ENCODE data around the gene PGLYRP4.
"Not testable (repeated sequence)": the region's sequence is repeated elsewhere in the genome, so short reads cannot be mapped to it uniquely, and the experiment has no call there.

PGLYRP4 gene

GRCh38 chr1:153316013-153316412, 32.6 kb downstream of the PGLYRP4 start:
- not testable (repeated sequence) for H3K4me1 ChIP-seq (ENCODE audit: insufficient read depth, low read length); H3K4me3 ChIP-seq (ENCODE audit: low read depth in 1 of 2, low read length in 2 of 2); H3K9ac ChIP-seq (ENCODE audit: low read length); H3K9me3 ChIP-seq (ENCODE audit: low read length); H3K27ac ChIP-seq (ENCODE audit: low read depth, low read length); H3K36me3 ChIP-seq (ENCODE audit: insufficient read depth, low read length); H3K27me3 ChIP-seq (ENCODE audit: control insufficient read depth in 1 of 2, insufficient read depth in 2 of 2, low read length in 2 of 2)

- H3K9ac ChIP-seq (ENCODE audit: low read length); H3K27ac ChIP-seq (ENCODE audit: low read depth, low read length); H3K9me3 ChIP-seq (ENCODE audit: low read length); H3K27me3 ChIP-seq (ENCODE audit: control insufficient read depth in 1 of 2, insufficient read depth in 2 of 2, low read length in 2 of 2); H3K4me3 ChIP-seq (ENCODE audit: low read depth in 1 of 2, low read length in 2 of 2); H3K36me3 ChIP-seq (ENCODE audit: insufficient read depth, low read length); H3K4me1 ChIP-seq (ENCODE audit: insufficient read depth, low read length): not testable (repeated sequence)
Observed at GRCh38 chr1:153314388-153314787, 34.3 kb downstream of the PGLYRP4 start.

GRCh38 chr1:153313288-153313687, 35.4 kb downstream of the PGLYRP4 start:
- Histone ChIP-seq H3K4me3 (ENCODE audit: low read depth in 1 of 2, low read length in 2 of 2) (no peak overlapping the region), H3K36me3 (ENCODE audit: insufficient read depth, low read length) (no peaks in the 10 kb centered on the region), H3K9me3 (ENCODE audit: low read length) (no peaks in the 10 kb centered on the region), H3K4me1 (ENCODE audit: insufficient read depth, low read length) (no peaks in the 10 kb centered on the region), H3K27me3 (ENCODE audit: control insufficient read depth in 1 of 2, insufficient read depth in 2 of 2, low read length in 2 of 2) (no peaks in the 10 kb centered on the region), H3K27ac (ENCODE audit: low read depth, low read length) (no peak overlapping the region), H3K9ac (ENCODE audit: low read length) (no peak overlapping the region)

- Histone ChIP-seq H3K9ac (ENCODE audit: low read length) (no peak within 1 kb of the TSS), H3K9me3 (ENCODE audit: low read length) (no peaks in the 10 kb centered on the region), H3K4me3 (ENCODE audit: low read depth in 1 of 2, low read length in 2 of 2) (no peak within 1 kb of the TSS), H3K36me3 (ENCODE audit: insufficient read depth, low read length) (no peaks in the 10 kb centered on the region), H3K4me1 (ENCODE audit: insufficient read depth, low read length) (no peaks in the 10 kb centered on the region), H3K27ac (ENCODE audit: low read depth, low read length) (no peak within 1 kb of the TSS), H3K27me3 (ENCODE audit: control insufficient read depth in 1 of 2, insufficient read depth in 2 of 2, low read length in 2 of 2) (no peaks in the 10 kb centered on the region)
Observed at GRCh38 chr1:153312570-153313186, 36.0 kb downstream of the PGLYRP4 start, which contains the start of gene PGLYRP3. PGLYRP3 (minus strand) TSS chr1:153312952; CDS start chr1:153310665, 2,287 bp downstream.

GRCh38 chr1:153310526-153310925, 38.1 kb downstream of the PGLYRP4 start:
- Histone ChIP-seq H3K27ac (ENCODE audit: low read depth, low read length) (no peak overlapping the region), H3K9me3 (ENCODE audit: low read length) (no peaks in the 10 kb centered on the region), H3K4me1 (ENCODE audit: insufficient read depth, low read length) (no peaks in the 10 kb centered on the region), H3K4me3 (ENCODE audit: low read depth in 1 of 2, low read length in 2 of 2) (no peak overlapping the region), H3K9ac (ENCODE audit: low read length) (no peak overlapping the region), H3K27me3 (ENCODE audit: control insufficient read depth in 1 of 2, insufficient read depth in 2 of 2, low read length in 2 of 2) (no peaks in the 10 kb centered on the region), H3K36me3 (ENCODE audit: insufficient read depth, low read length) (no peaks in the 10 kb centered on the region)

GRCh38 chr1:153309441-153309840, 39.2 kb downstream of the PGLYRP4 start:
- Histone ChIP-seq H3K36me3 (ENCODE audit: insufficient read depth, low read length) (no peaks in the 10 kb centered on the region), H3K9me3 (ENCODE audit: low read length) (no peaks in the 10 kb centered on the region), H3K4me1 (ENCODE audit: insufficient read depth, low read length) (no peaks in the 10 kb centered on the region), H3K4me3 (ENCODE audit: low read depth in 1 of 2, low read length in 2 of 2) (no peak overlapping the region), H3K27me3 (ENCODE audit: control insufficient read depth in 1 of 2, insufficient read depth in 2 of 2, low read length in 2 of 2) (no peaks in the 10 kb centered on the region), H3K27ac (ENCODE audit: low read depth, low read length) (no peak overlapping the region), H3K9ac (ENCODE audit: low read length) (no peak overlapping the region)

GRCh38 chr1:153308540-153308939, 40.1 kb downstream of the PGLYRP4 start:
- H3K4me1 ChIP-seq (ENCODE audit: insufficient read depth, low read length) = no peaks in the 10 kb centered on the region
- H3K36me3 ChIP-seq (ENCODE audit: insufficient read depth, low read length) = no peaks in the 10 kb centered on the region
- no peaks in the 10 kb centered on the region for H3K27me3 ChIP-seq (ENCODE audit: control insufficient read depth in 1 of 2, insufficient read depth in 2 of 2, low read length in 2 of 2)
- no peak overlapping the region for H3K27ac ChIP-seq (ENCODE audit: low read depth, low read length)
- no peak overlapping the region for H3K4me3 ChIP-seq (ENCODE audit: low read depth in 1 of 2, low read length in 2 of 2)
- H3K9ac ChIP-seq (ENCODE audit: low read length) = no peak overlapping the region
- no peaks in the 10 kb centered on the region for H3K9me3 ChIP-seq (ENCODE audit: low read length)

- Histone ChIP-seq H3K4me1 (ENCODE audit: insufficient read depth, low read length) (no peaks in the 10 kb centered on the region), H3K9me3 (ENCODE audit: low read length) (no peaks in the 10 kb centered on the region), H3K36me3 (ENCODE audit: insufficient read depth, low read length) (no peaks in the 10 kb centered on the region), H3K4me3 (ENCODE audit: low read depth in 1 of 2, low read length in 2 of 2) (no peak overlapping the region), H3K27me3 (ENCODE audit: control insufficient read depth in 1 of 2, insufficient read depth in 2 of 2, low read length in 2 of 2) (no peaks in the 10 kb centered on the region), H3K27ac (ENCODE audit: low read depth, low read length) (no peak overlapping the region), H3K9ac (ENCODE audit: low read length) (no peak overlapping the region)
Observed at GRCh38 chr1:153307221-153307600, 41.4 kb downstream of the PGLYRP4 start.

- Histone ChIP-seq H3K9ac (ENCODE audit: low read length) (no peak overlapping the region), H3K4me3 (ENCODE audit: low read depth in 1 of 2, low read length in 2 of 2) (no peak overlapping the region), H3K9me3 (ENCODE audit: low read length) (no peaks in the 10 kb centered on the region), H3K4me1 (ENCODE audit: insufficient read depth, low read length) (no peaks in the 10 kb centered on the region), H3K27me3 (ENCODE audit: control insufficient read depth in 1 of 2, insufficient read depth in 2 of 2, low read length in 2 of 2) (no peaks in the 10 kb centered on the region), H3K36me3 (ENCODE audit: insufficient read depth, low read length) (no peaks in the 10 kb centered on the region), H3K27ac (ENCODE audit: low read depth, low read length) (no peak overlapping the region)
Observed at GRCh38 chr1:153306303-153307220, 42.1 kb downstream of the PGLYRP4 start.

GRCh38 chr1:153305682-153306081, 43.0 kb downstream of the PGLYRP4 start:
- Histone ChIP-seq H3K27me3 (ENCODE audit: control insufficient read depth in 1 of 2, insufficient read depth in 2 of 2, low read length in 2 of 2) (no peaks in the 10 kb centered on the region), H3K9me3 (ENCODE audit: low read length) (no peaks in the 10 kb centered on the region), H3K9ac (ENCODE audit: low read length) (no peak overlapping the region), H3K4me3 (ENCODE audit: low read depth in 1 of 2, low read length in 2 of 2) (no peak overlapping the region), H3K36me3 (ENCODE audit: insufficient read depth, low read length) (no peaks in the 10 kb centered on the region), H3K4me1 (ENCODE audit: insufficient read depth, low read length) (no peaks in the 10 kb centered on the region), H3K27ac (ENCODE audit: low read depth, low read length) (no peak overlapping the region)

GRCh38 chr1:153302308-153302707, 46.3 kb downstream of the PGLYRP4 start:
- Histone ChIP-seq H3K36me3 (ENCODE audit: insufficient read depth, low read length) (no peaks in the 10 kb centered on the region), H3K4me1 (ENCODE audit: insufficient read depth, low read length) (no peaks in the 10 kb centered on the region), H3K4me3 (ENCODE audit: low read depth in 1 of 2, low read length in 2 of 2) (no peak overlapping the region), H3K9ac (ENCODE audit: low read length) (no peak overlapping the region), H3K27me3 (ENCODE audit: control insufficient read depth in 1 of 2, insufficient read depth in 2 of 2, low read length in 2 of 2) (no peaks in the 10 kb centered on the region), H3K27ac (ENCODE audit: low read depth, low read length) (no peak overlapping the region), H3K9me3 (ENCODE audit: low read length) (no peaks in the 10 kb centered on the region)

Data from muscle layer of colon (tissue), 2 donors.